IMR-90 (cell line): Measurements from ENCODE around the gene IGF1R. TPM values are rescaled to one million over a fixed set of nuclear protein-coding genes. Genes with fewer than 3 reads are reported as not detected.

Experiments used
- ATAC-seq: fragments of 200-7000 bp; cut with Tn5 transposase; 2 replicates; pipeline ENCODE4 v1.9.1; 2020; ENCODE audit warnings: low read depth, mild to moderate bottlenecking, moderate library complexity
- BruUV-seq: library from RNA; stranded (reverse); fragments of 400-500 nt; replicated peaks from 2 replicates; lab custom pipeline; 2021; lab: Mats Ljungman, UMichigan
- CTCF ChIA-PET: fragments of 300-600 bp; formaldehyde crosslinking; extraction: SDS; loops from one replicate; lab custom pipeline; 2021; ENCODE audit warnings: antibody characterized with exemption; lab: Yijun Ruan, JAX
- POLR2A ChIA-PET: fragments of 300-600 bp; sonication (Branson Sonifier 250); formaldehyde crosslinking; loops from one replicate; lab custom pipeline; 2022; ENCODE audit warnings: antibody characterized with exemption; ENCODE audit not compliant: unreplicated experiment; lab: Charles Lee
- DNase-seq: peaks from one replicate; pipeline ENCODE4 v3.0.0; 2013
- H2AFZ ChIP-seq: replicated peaks from 2 replicates; pipeline ENCODE3; 2013; ENCODE audit warnings: low read length, mild to moderate bottlenecking; ENCODE audit not compliant: poor library complexity
- H2AK5ac ChIP-seq: 2 replicates; pipeline ENCODE4 v1.6.1; 2013; ENCODE audit warnings: low read depth, low read length, inconsistent platforms
- H2AK9ac ChIP-seq: replicated peaks from 2 replicates; pipeline ENCODE3; 2013; ENCODE audit warnings: mild to moderate bottlenecking, low read depth, low read length, moderate library complexity; ENCODE audit not compliant: poor library complexity
- H2BK120ac ChIP-seq: 2 replicates; pipeline ENCODE4 v1.6.1; 2013; ENCODE audit warnings: low read depth, low read length, inconsistent platforms
- H2BK15ac ChIP-seq: 3 replicates; pipeline ENCODE4 v1.6.1; 2013; ENCODE audit warnings: low read depth, low read length, inconsistent platforms
- H2BK20ac ChIP-seq: 2 replicates; pipeline ENCODE4 v1.6.1; 2013; ENCODE audit warnings: low read depth, mild to moderate bottlenecking, inconsistent platforms, low read length, moderate library complexity
- H2BK5ac ChIP-seq: 2 replicates; pipeline ENCODE4 v1.6.1; 2013; ENCODE audit warnings: mild to moderate bottlenecking, low read depth, low read length, inconsistent platforms; ENCODE audit not compliant: poor library complexity, severe bottlenecking
- H3K14ac ChIP-seq: replicated peaks from 2 replicates; pipeline ENCODE4 v1.6.1; 2013; ENCODE audit warnings: low read depth, low read length, inconsistent platforms
- H3K18ac ChIP-seq: 2 replicates; pipeline ENCODE4 v1.6.1; 2013; ENCODE audit warnings: low read depth, low read length, control low read depth
- H3K23ac ChIP-seq: 2 replicates; pipeline ENCODE4 v1.6.1; 2013; ENCODE audit warnings: low read depth, low read length, inconsistent platforms
- H3K27ac ChIP-seq: 2 replicates; pipeline ENCODE4 v1.5.1; 2013; ENCODE audit warnings: mild to moderate bottlenecking, control low read depth, low read length; ENCODE audit not compliant: insufficient read depth
- H3K27me3 ChIP-seq: 2 replicates; pipeline ENCODE4 v1.6.1; 2013; ENCODE audit warnings: low read length; ENCODE audit not compliant: control insufficient read depth, insufficient read depth
- H3K36me3 ChIP-seq: 2 replicates; pipeline ENCODE4 v1.6.1; 2013; ENCODE audit warnings: low read length, mixed read lengths; ENCODE audit not compliant: control insufficient read depth, insufficient read depth
- H3K4ac ChIP-seq: 2 replicates; pipeline ENCODE4 v1.6.1; 2013; ENCODE audit warnings: low read depth, low read length, inconsistent platforms
- H3K4me1 ChIP-seq: 2 replicates; pipeline ENCODE4 v1.6.1; 2013; ENCODE audit warnings: low read length, mixed read lengths; ENCODE audit not compliant: control insufficient read depth, insufficient read depth
- H3K4me2 ChIP-seq: 2 replicates; pipeline ENCODE4 v1.6.1; 2013; ENCODE audit warnings: low read depth, mild to moderate bottlenecking, control low read depth, low read length, moderate library complexity
- H3K4me3 ChIP-seq: 2 replicates; pipeline ENCODE4 v1.5.1; 2013; ENCODE audit warnings: low read depth, mild to moderate bottlenecking, control low read depth, low read length, moderate library complexity; ENCODE audit not compliant: insufficient read depth
- H3K56ac ChIP-seq: 2 replicates; pipeline ENCODE4 v1.6.1; 2013; ENCODE audit warnings: low read length, inconsistent platforms; ENCODE audit not compliant: insufficient read depth; ENCODE audit errors: extremely low read depth
- H3K79me1 ChIP-seq, 2 experiments: 2 replicates each; pipeline ENCODE4 v1.6.1; 2013; ENCODE audit warnings: low read length in 2 of 2, inconsistent platforms in 1 of 2, low read depth in 1 of 2
- H3K9ac ChIP-seq: 2 replicates; pipeline ENCODE4 v1.6.1; 2013; ENCODE audit warnings: low read depth, low read length, control low read depth
- H3K9me1 ChIP-seq: 2 replicates; pipeline ENCODE4 v1.6.1; 2013; ENCODE audit warnings: low read length, inconsistent platforms; ENCODE audit not compliant: insufficient read depth
- H3K9me3 ChIP-seq: 2 replicates; pipeline ENCODE4 v1.6.1; 2013; ENCODE audit warnings: low read length; ENCODE audit not compliant: control insufficient read depth, insufficient read depth
- H4K20me1 ChIP-seq: 2 replicates; pipeline ENCODE4 v1.6.1; 2013; ENCODE audit warnings: low read length, inconsistent platforms; ENCODE audit not compliant: insufficient read depth
- H4K5ac ChIP-seq: 2 replicates; pipeline ENCODE4 v1.6.1; 2013; ENCODE audit warnings: mild to moderate bottlenecking, low read depth, low read length, control low read depth
- H4K8ac ChIP-seq, 2 experiments: 2 replicates each; pipeline ENCODE4 v1.6.1; 2013; ENCODE audit warnings: low read depth in 2 of 2, low read length in 2 of 2, control low read depth in 1 of 2, inconsistent platforms in 1 of 2
- H4K91ac ChIP-seq: 2 replicates; pipeline ENCODE4 v1.6.1; 2013; ENCODE audit warnings: low read depth, low read length, inconsistent platforms; ENCODE audit not compliant: insufficient read depth
- CEBPB ChIP-seq: IDR thresholded peaks from 2 replicates; pipeline ENCODE4 v1.6.1; 2012; ENCODE audit warnings: low read depth, low read length, improper control_type of control experiment
- CHD1 ChIP-seq: IDR thresholded peaks from 2 replicates; pipeline ENCODE4 v1.6.1; 2012; ENCODE audit warnings: low read depth, low read length, improper control_type of control experiment
- FOS ChIP-seq: fragments of 150-350 bp; IDR thresholded peaks from 2 replicates; pipeline ENCODE4 v1.6.1; 2016; ENCODE audit warnings: low read depth, low read length
- NFE2L2 ChIP-seq: fragments of 150-350 bp; IDR thresholded peaks from 2 replicates; pipeline ENCODE4 v1.6.1; 2016; ENCODE audit warnings: low read depth, mild to moderate bottlenecking, low read length
- POLR2A ChIP-seq: IDR thresholded peaks from 2 replicates; pipeline ENCODE4 v1.6.1; 2012; ENCODE audit warnings: mild to moderate bottlenecking, low read depth, low read length
- WGBS, 2 experiments: methylation state at CpG; one replicate each; pipeline versions ENCODE4 v1.1.5 to v1.1.7; 2013; ENCODE audit warnings: missing lambda C conversion rate in 2 of 2; ENCODE audit not compliant: insufficient read length in 1 of 2; ENCODE audit errors: extremely low coverage in 2 of 2; 5-methylcytosine and 5-hydroxymethylcytosine counted together
- dilution Hi-C: fragments of 300-500 bp; cut with HindIII; formaldehyde crosslinking; loops from one replicate; pipeline ENCODE4 v1.14.3; 2018; ENCODE audit warnings: low sequenced_read_pairs; ENCODE audit not compliant: unreplicated experiment
- in situ Hi-C: fragments of 300-500 bp; cut with MboI; formaldehyde crosslinking; loops from 3 replicates; pipeline ENCODE4 v1.14.3; 2019; ENCODE audit warnings: low sequenced_read_pairs, inconsistent platforms, mixed read lengths
- intact Hi-C: fragments of 100-400 bp; cut with micrococcal nuclease; formaldehyde crosslinking; loops from 2 replicates; pipeline ENCODE4 v1.10.0; 2022
- polyA plus RNA-seq, 3 experiments: library from polyadenylated mRNA; depleted of rRNA; stranded (reverse); fragments of >200 nt; gene quantifications; 2 replicates each; pipeline ENCODE4 v1.2.3, GENCODE V29; 2012; ENCODE audit warnings: low replicate concordance in 1 of 3
- total RNA-seq: library from RNA; depleted of rRNA; stranded (reverse); fragments of >200 nt; gene quantifications from 2 replicates; pipeline ENCODE4 v1.2.3, GENCODE V29; 2012
- TF ChIP-seq, protein P1 (sequence below): conservative IDR thresholded peaks from 2 replicates; pipeline ENCODE4 v1.5.1; 2012; ENCODE audit warnings: mild to moderate bottlenecking, low read depth, low read length, improper control_type of control experiment

Gene IGF1R
- total and polyA plus RNA-seq, 2 of the 4 experiments (the other 2 are of a cell fraction): 24.0 to 24.9 TPM

DNA sequence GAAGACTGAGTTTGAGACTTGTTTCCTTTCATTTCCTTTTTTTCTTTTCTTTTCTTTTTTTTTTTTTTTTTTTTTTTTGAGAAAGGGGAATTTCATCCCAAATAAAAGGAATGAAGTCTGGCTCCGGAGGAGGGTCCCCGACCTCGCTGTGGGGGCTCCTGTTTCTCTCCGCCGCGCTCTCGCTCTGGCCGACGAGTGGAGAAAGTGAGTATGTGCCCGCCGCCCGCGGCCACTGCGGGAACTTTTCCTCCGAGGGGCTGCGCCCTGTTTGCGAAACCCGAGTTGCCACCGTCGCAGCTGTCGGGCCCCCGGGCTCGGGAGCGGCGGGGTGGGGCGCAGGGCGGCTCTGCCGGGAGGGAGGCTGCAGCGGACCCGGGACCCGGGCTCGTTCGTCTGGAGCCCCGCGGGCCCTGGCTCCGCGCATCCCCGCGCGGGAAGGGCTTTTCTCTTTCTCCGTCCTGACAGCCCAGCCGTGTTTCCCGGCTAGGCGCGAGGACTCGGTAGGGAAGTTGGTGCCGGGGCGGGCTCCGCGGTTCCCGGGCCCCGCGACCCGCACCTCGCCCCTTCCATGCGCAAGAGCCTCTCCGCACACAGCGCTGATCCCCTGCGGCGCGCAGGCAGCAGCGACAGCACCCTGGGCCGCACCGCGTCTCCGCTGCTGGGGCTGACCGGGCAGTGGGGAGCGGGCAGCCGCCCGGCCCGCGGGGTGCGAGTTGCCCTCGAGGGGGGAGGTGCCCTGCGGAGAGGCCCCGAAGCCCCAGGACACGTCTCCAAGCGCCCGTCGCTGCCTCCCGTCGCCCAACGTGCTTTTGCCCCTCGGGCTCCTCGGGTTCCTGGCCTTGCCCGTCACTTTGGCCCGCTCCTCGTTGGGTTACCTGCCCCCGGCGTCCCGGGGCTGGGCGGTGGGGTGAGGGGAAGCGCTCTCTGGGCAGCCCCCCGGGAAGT, 1.4 kb downstream of the IGF1R start:
- peak overlapping the region; percentile 11 for H3K14ac ChIP-seq
- H3K4me1 ChIP-seq: peaks cover 4% of the 10 kb centered on the region
- intact Hi-C loops: loop anchor here (1.0 to 5.0 kb wide), 4 partner anchors 78 to 427 kb away; no protein-coding TSS in a partner anchor
- H3K9me3 ChIP-seq: no peaks in the 10 kb centered on the region
- 0 out of 2 replicates have a peak overlapping the region, but pooled peaks have one; percentile 28 for H4K5ac ChIP-seq
- peaks cover 38% of the 10 kb centered on the region for H4K20me1 ChIP-seq
- H2BK20ac ChIP-seq: no peak overlapping the region; the same call in 1 of the 2 replicates
- ATAC-seq: no peak
- H3K9ac ChIP-seq: peak overlapping the region; percentile 85
- CTCF ChIA-PET: no interaction called here
- H3K36me3 ChIP-seq: no peaks in the 10 kb centered on the region
- dilution Hi-C loops: no loop called here
- in situ Hi-C loops: loop anchor here (10.0 kb wide), 1 partner anchor 425 kb away; no protein-coding TSS in a partner anchor
- 0% methylated on average over 31 of the region's 94 CpGs; no CpG with 5 or more reads in 1 of the 2 experiments for WGBS, 2 experiments
- H2AK5ac ChIP-seq: peak overlapping the region; percentile 26; the same call in 1 of the 2 replicates
- no peak for DNase-seq
- H3K23ac ChIP-seq: peak overlapping the region; percentile 90; the same call in 1 of the 2 replicates
- peak overlapping the region; percentile 38; the same call in 1 of the 2 replicates for H4K91ac ChIP-seq
- peaks cover 5% of the 10 kb centered on the region for H3K27me3 ChIP-seq
- H2AK9ac ChIP-seq: peak overlapping the region; percentile 91
- peak overlapping the region; percentile 85 for H3K4me3 ChIP-seq
- H3K4me2 ChIP-seq: peak overlapping the region; percentile 64
- peak overlapping the region in 1 of 2 experiments; percentile 24; a peak in 2 of 4 replicates for H4K8ac ChIP-seq
- no TSS peak for BruUV-seq
- H3K56ac ChIP-seq: peak overlapping the region; percentile 81
- peak overlapping the region; percentile 73 for H3K27ac ChIP-seq
- H2BK15ac ChIP-seq: no peak overlapping the region
- H2BK120ac ChIP-seq: peak overlapping the region; percentile 73
- TF ChIP-seq CEBPB (peak; percentile 39; the same call in 1 of the 2 replicates), POLR2A (no peak), CHD1 (no peak), NFE2L2 (no peak), FOS (no peak)
- TF ChIP-seq, protein P1, sequence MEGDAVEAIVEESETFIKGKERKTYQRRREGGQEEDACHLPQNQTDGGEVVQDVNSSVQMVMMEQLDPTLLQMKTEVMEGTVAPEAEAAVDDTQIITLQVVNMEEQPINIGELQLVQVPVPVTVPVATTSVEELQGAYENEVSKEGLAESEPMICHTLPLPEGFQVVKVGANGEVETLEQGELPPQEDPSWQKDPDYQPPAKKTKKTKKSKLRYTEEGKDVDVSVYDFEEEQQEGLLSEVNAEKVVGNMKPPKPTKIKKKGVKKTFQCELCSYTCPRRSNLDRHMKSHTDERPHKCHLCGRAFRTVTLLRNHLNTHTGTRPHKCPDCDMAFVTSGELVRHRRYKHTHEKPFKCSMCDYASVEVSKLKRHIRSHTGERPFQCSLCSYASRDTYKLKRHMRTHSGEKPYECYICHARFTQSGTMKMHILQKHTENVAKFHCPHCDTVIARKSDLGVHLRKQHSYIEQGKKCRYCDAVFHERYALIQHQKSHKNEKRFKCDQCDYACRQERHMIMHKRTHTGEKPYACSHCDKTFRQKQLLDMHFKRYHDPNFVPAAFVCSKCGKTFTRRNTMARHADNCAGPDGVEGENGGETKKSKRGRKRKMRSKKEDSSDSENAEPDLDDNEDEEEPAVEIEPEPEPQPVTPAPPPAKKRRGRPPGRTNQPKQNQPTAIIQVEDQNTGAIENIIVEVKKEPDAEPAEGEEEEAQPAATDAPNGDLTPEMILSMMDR: 0 out of 2 replicates have a peak, but pooled peaks have one; percentile 14
- peaks cover 0 to 15% of the 10 kb centered on the region in 2 experiments; a peak in 3 of 4 replicates for H3K79me1 ChIP-seq
- H2BK5ac ChIP-seq: peak overlapping the region; percentile 92
- H3K18ac ChIP-seq: peak overlapping the region; percentile 77
- H2AFZ ChIP-seq: peak overlapping the region; percentile 88
- H3K4ac ChIP-seq: peak overlapping the region; percentile 19
- POLR2A ChIA-PET: interaction anchor here (0.6 kb wide), 3 partner anchors 114 to 207 kb away, joined by 3 to 8 read pairs (median 4); no protein-coding TSS in a partner anchor
- peaks cover 2% of the 10 kb centered on the region; the same call in 1 of the 2 replicates for H3K9me1 ChIP-seq
